HCT116 (cell line): Measurements from ENCODE around the gene TBCD. TPM values are rescaled to one million over a fixed set of nuclear protein-coding genes. Genes with fewer than 3 reads are reported as not detected.

ENCODE experiments used
- ATAC-seq: fragments of 200-7000 bp; cut with Tn5 transposase; 2 replicates; pipeline ENCODE4 v1.9.1; 2020; ENCODE audit warnings: mild to moderate bottlenecking, moderate library complexity
- BruUV-seq: library from RNA; stranded (reverse); fragments of 400-500 nt; replicated peaks from 2 replicates; lab custom pipeline; 2021; lab: Mats Ljungman, UMichigan
- CTCF ChIA-PET: fragments of 300-600 bp; sonication (Branson Sonifier 250); formaldehyde crosslinking; loops from one replicate; lab custom pipeline; 2021; ENCODE audit warnings: antibody characterized with exemption; lab: Charles Lee
- POLR2A ChIA-PET: fragments of 300-600, 350-600 bp; sonication (Branson Sonifier 250); formaldehyde crosslinking; loops from one replicate; lab custom pipeline; 2021; ENCODE audit warnings: antibody characterized with exemption; lab: Charles Lee
- RAD21 ChIA-PET, 2 experiments: fragments of 300-600 bp; sonication (Branson Sonifier 250); formaldehyde crosslinking; loops; one replicate each; lab custom pipeline; 2023; ENCODE audit warnings: low total read pairs in 2 of 2; ENCODE audit not compliant: uncharacterized antibody in 2 of 2, unreplicated experiment in 2 of 2, low non-redundant PET in 1 of 2; lab: Charles Lee
- DNase-seq: peaks from one replicate; pipeline ENCODE4 v3.0.0-alpha.2; 2010; ENCODE audit warnings: low read depth, low spot score
- H2AFZ ChIP-seq: fragments of 200-600 bp; shearing (Covaris generic), sonication (generic); 2 replicates; pipeline ENCODE4 v1.6.1; 2017; ENCODE audit warnings: low read depth, mixed run types, mixed read lengths, antibody characterized with exemption, low read length; ENCODE audit not compliant: poor library complexity, severe bottlenecking
- H3K27ac ChIP-seq: 2 replicates; pipeline ENCODE4 v1.5.1; 2012; ENCODE audit warnings: low read depth, low read length
- H3K27me3 ChIP-seq: fragments of 200-600 bp; sonication (generic); 2 replicates; pipeline ENCODE4 v1.6.1; 2016; ENCODE audit warnings: mixed run types, low read length, mixed read lengths; ENCODE audit not compliant: insufficient read depth
- H3K36me3 ChIP-seq, 2 experiments: fragments of 200-500 bp in 1 of 2; fragments of 200-600 bp in 1 of 2; sonication (Bioruptor generic) in 1 of 2; sonication (generic) in 1 of 2; 2 replicates each; pipeline versions ENCODE4 v1.5.1 to v1.6.1; 2014 to 2016; ENCODE audit warnings: low read length in 2 of 2, inconsistent platforms in 1 of 2, mixed read lengths in 1 of 2, mixed run types in 1 of 2; ENCODE audit not compliant: insufficient read depth in 2 of 2, control insufficient read depth in 1 of 2
- H3K4me1 ChIP-seq, 2 experiments: fragments of 200-600 bp in 1 of 2; sonication (generic) in 1 of 2; 2 replicates each; pipeline versions ENCODE4 v1.5.1 to v1.6.1; 2012 to 2017; ENCODE audit warnings: low read length in 2 of 2, inconsistent platforms in 1 of 2, mild to moderate bottlenecking in 1 of 2, mixed read lengths in 1 of 2, mixed run types in 1 of 2, moderate library complexity in 1 of 2; ENCODE audit not compliant: insufficient read depth in 2 of 2, control insufficient read depth in 1 of 2
- H3K4me2 ChIP-seq: fragments of 200-600 bp; sonication (generic); 2 replicates; pipeline ENCODE4 v1.6.1; 2017; ENCODE audit warnings: mixed run types, low read length, mixed read lengths
- H3K4me3 ChIP-seq, 2 experiments: fragments of 200-600 bp in 1 of 2; sonication (generic) in 1 of 2; replicated peaks in 1 of 2; 2 replicates each; pipeline ENCODE4 v1.5.1; 2011 to 2016; ENCODE audit warnings: low read length in 2 of 2, control low read depth in 1 of 2, low read depth in 1 of 2, mild to moderate bottlenecking in 1 of 2, mixed read lengths in 1 of 2, mixed run types in 1 of 2
- H3K79me2 ChIP-seq: fragments of 200-600 bp; sonication (generic); 2 replicates; pipeline ENCODE4 v1.6.1; 2017; ENCODE audit warnings: mild to moderate bottlenecking, mixed run types, low read length, moderate library complexity, mixed read lengths; ENCODE audit not compliant: insufficient read depth
- H3K9ac ChIP-seq: fragments of 200-600 bp; sonication (generic); 2 replicates; pipeline ENCODE4 v1.6.1; 2016; ENCODE audit warnings: low read length, mixed read lengths
- H3K9me2 ChIP-seq: fragments of 200-600 bp; sonication (generic), shearing (Covaris generic); 2 replicates; pipeline ENCODE4 v1.6.1; 2017; ENCODE audit warnings: mixed run types, mild to moderate bottlenecking, moderate library complexity; ENCODE audit not compliant: insufficient read depth
- H3K9me3 ChIP-seq, 2 experiments: fragments of 200-500 bp in 1 of 2; fragments of 200-600 bp in 1 of 2; sonication (Bioruptor generic) in 1 of 2; sonication (generic) in 1 of 2; 2 replicates each; pipeline ENCODE4 v1.6.1; 2014 to 2017; ENCODE audit warnings: low read length in 2 of 2, mixed read lengths in 2 of 2, inconsistent platforms in 1 of 2, low read depth in 1 of 2, mild to moderate bottlenecking in 1 of 2, mixed run types in 1 of 2, moderate library complexity in 1 of 2; ENCODE audit not compliant: control insufficient read depth in 1 of 2, insufficient read depth in 1 of 2
- H4K20me1 ChIP-seq: fragments of 200-600 bp; sonication (generic), shearing (Covaris generic); 2 replicates; pipeline ENCODE4 v1.6.1; 2017; ENCODE audit warnings: mixed run types, mild to moderate bottlenecking, moderate library complexity; ENCODE audit not compliant: insufficient read depth
- ATF3 ChIP-seq: IDR thresholded peaks from 2 replicates; pipeline ENCODE4 v1.6.1; 2012
- CBX3 ChIP-seq: IDR thresholded peaks from 2 replicates; pipeline ENCODE4 v1.6.1; 2012; ENCODE audit warnings: low read depth
- EGR1 ChIP-seq: IDR thresholded peaks from 2 replicates; pipeline ENCODE4 v1.6.1; 2012; ENCODE audit warnings: low read depth
- ELF1 ChIP-seq: IDR thresholded peaks from 2 replicates; pipeline ENCODE4 v1.6.1; 2012; ENCODE audit warnings: low read depth, borderline replicate concordance
- EZH2 ChIP-seq: fragments of 200-600 bp; sonication (generic); IDR thresholded peaks from 2 replicates; pipeline ENCODE4 v1.6.1; 2017; ENCODE audit warnings: antibody characterized with exemption, mixed run types
- EZH2phosphoT487 ChIP-seq: fragments of 200-600 bp; IDR thresholded peaks from 2 replicates; pipeline ENCODE4 v1.6.1; 2018; ENCODE audit warnings: antibody characterized with exemption, borderline replicate concordance
- JUND ChIP-seq: IDR thresholded peaks from 2 replicates; pipeline ENCODE4 v1.6.1; 2012
- POLR2A ChIP-seq: IDR thresholded peaks from 2 replicates; pipeline ENCODE4 v1.7.0; 2011; ENCODE audit warnings: borderline replicate concordance; ENCODE audit not compliant: insufficient read depth, insufficient read length; ENCODE audit errors: extremely low read depth
- REST ChIP-seq: IDR thresholded peaks from 2 replicates; pipeline ENCODE4 v1.6.1; 2012; ENCODE audit warnings: low read depth
- SRF ChIP-seq: IDR thresholded peaks from 2 replicates; pipeline ENCODE4 v1.6.1; 2012; ENCODE audit warnings: low read depth
- YY1 ChIP-seq: IDR thresholded peaks from 2 replicates; pipeline ENCODE4 v1.6.1; 2011; ENCODE audit warnings: low read length, low read depth, moderate library complexity, mild to moderate bottlenecking; ENCODE audit not compliant: insufficient replicate concordance; ENCODE audit errors: extremely low read depth
- ZBTB33 ChIP-seq: IDR thresholded peaks from 2 replicates; pipeline ENCODE4 v1.6.1; 2011; ENCODE audit warnings: mild to moderate bottlenecking, low read length, moderate library complexity; ENCODE audit not compliant: insufficient replicate concordance; ENCODE audit errors: extremely low read depth
- ZFX ChIP-seq: fragments of 450-650 bp; IDR thresholded peaks from 2 replicates; pipeline ENCODE4 v1.6.1; 2017
- intact Hi-C: fragments of 100-400 bp; cut with micrococcal nuclease; formaldehyde crosslinking; loops from 2 replicates; pipeline ENCODE4 v1.10.0; 2022
- total RNA-seq: library from RNA; stranded (reverse); gene quantifications from one replicate; pipeline ENCODE4 v1.2.1, GENCODE V29; 2021; ENCODE audit not compliant: unreplicated experiment

Gene TBCD
- total RNA-seq, 1 experiment from 2014 or later, result 152 TPM

GRCh38 chr17:82935966-82936767 lies 184.3 kb downstream of the TBCD start (continued):
- no peak for TF ChIP-seq SRF

- DNase-seq (no peak), ATAC-seq (no peak)
- Histone ChIP-seq H3K36me3 (peaks cover 2 to 26% of the 10 kb centered on the region in 2 experiments; a peak in 3 of 4 replicates), H3K27ac (no peak overlapping the region), H3K9ac (no peak overlapping the region), H3K4me1 (no peaks in the 10 kb centered on the region), H3K27me3 (no peaks in the 10 kb centered on the region), H3K79me2 (no peaks in the 10 kb centered on the region), H3K4me3 (no peak overlapping the region)
- ChIA-PET POLR2A (no interaction called here), RAD21 (no interaction called here)
- TF ChIP-seq REST (no peak), CBX3 (no peak), ZFX (no peak), POLR2A (no peak), ATF3 (no peak), EGR1 (no peak), SRF (no peak), YY1 (no peak), ZBTB33 (no peak), EZH2phosphoT487 (no peak), EZH2 (no peak), JUND (no peak), ELF1 (no peak)
- TF ChIP-seq, all 23 proteins: peak for 0
- H4K20me1 ChIP-seq, result no peaks in the 10 kb centered on the region
- H3K9me3 ChIP-seq, result no peaks in the 10 kb centered on the region
- no peak overlapping the region for H3K4me2 ChIP-seq
- intact Hi-C loops, result no loop called here
- no peak overlapping the region for H2AFZ ChIP-seq
- no TSS peak for BruUV-seq
- CTCF ChIA-PET, result no interaction called here
- H3K9me2 ChIP-seq, result no peaks in the 10 kb centered on the region
Observed at GRCh38 chr17:82936768-82937171, 184.9 kb downstream of the TBCD start.
